GM04504 (cell line): ENCODE measurements around the gene CNTRL.
"Not testable (repeated sequence)": the region's sequence is repeated elsewhere in the genome, so short reads cannot be mapped to it uniquely, and the experiment has no call there.

ENCODE experiments used
- DNase-seq: peaks from one replicate; pipeline ENCODE4 v3.0.0-alpha.2; 2012; ENCODE audit warnings: low read depth

The CNTRL gene

GRCh38 chr9:121129384-121129783 lies 54.6 kb downstream of the CNTRL start:
- not testable (repeated sequence) for DNase-seq

- no peak for DNase-seq
Observed at GRCh38 chr9:121133104-121133816, 58.5 kb downstream of the CNTRL start.

- DNase-seq: no peak
Observed at GRCh38 chr9:121135642-121136041, 60.9 kb downstream of the CNTRL start.

GRCh38 chr9:121138561-121138960 lies 63.8 kb downstream of the CNTRL start:
- no peak for DNase-seq

- DNase-seq: no peak
Observed at GRCh38 chr9:121138973-121139372, 64.2 kb downstream of the CNTRL start.

- no peak for DNase-seq
Observed at GRCh38 chr9:121140162-121140561, 65.4 kb downstream of the CNTRL start.

- no peak for DNase-seq
Observed at GRCh38 chr9:121141306-121141705, 66.6 kb downstream of the CNTRL start.

GRCh38 chr9:121141706-121142105 lies 67.0 kb downstream of the CNTRL start:
- no peak for DNase-seq

- no peak for DNase-seq
Observed at GRCh38 chr9:121143771-121144170, 69.0 kb downstream of the CNTRL start.

GRCh38 chr9:121144482-121144881 lies 69.7 kb downstream of the CNTRL start:
- no peak for DNase-seq

GRCh38 chr9:121150188-121150587 lies 75.4 kb downstream of the CNTRL start:
- DNase-seq: no peak

GRCh38 chr9:121153642-121154041 lies 78.9 kb downstream of the CNTRL start:
- DNase-seq: no peak

GRCh38 chr9:121154782-121155181 lies 80.0 kb downstream of the CNTRL start:
- no peak for DNase-seq

GRCh38 chr9:121156263-121156731 lies 81.5 kb downstream of the CNTRL start:
- peak; percentile 49 for DNase-seq

- no peak for DNase-seq
Observed at GRCh38 chr9:121157939-121158338, 83.2 kb downstream of the CNTRL start.

- no peak for DNase-seq
Observed at GRCh38 chr9:121160025-121160424, 85.3 kb downstream of the CNTRL start.

- DNase-seq: no peak
Observed at GRCh38 chr9:121168052-121168451, 93.3 kb downstream of the CNTRL start.

- no peak for DNase-seq
Observed at GRCh38 chr9:121169094-121169601, 94.4 kb downstream of the CNTRL start.

- no peak for DNase-seq
Observed at GRCh38 chr9:121171236-121171635, 96.5 kb downstream of the CNTRL start.

GRCh38 chr9:121172726-121173487 lies 98.2 kb downstream of the CNTRL start:
- no peak for DNase-seq

- no peak for DNase-seq
Observed at GRCh38 chr9:121173501-121173900, 98.7 kb downstream of the CNTRL start.

- DNase-seq: no peak
Observed at GRCh38 chr9:121178676-121179372, 104.1 kb downstream of the CNTRL start.

- not testable (repeated sequence) for DNase-seq
Observed at GRCh38 chr9:121179373-121179721, 104.6 kb downstream of the CNTRL start.
